WTC11 (cell line): ENCODE measurements around the gene WNK1. TPM values are rescaled to one million over a fixed set of nuclear protein-coding genes. Genes with fewer than 3 reads are reported as not detected.

Experiments
- ATAC-seq: fragments of 200-7000 bp; cut with Tn5 transposase; 2 replicates; pipeline ENCODE4 v1.10.0; 2021; ENCODE audit warnings: mild to moderate bottlenecking, moderate library complexity
- CTCF ChIA-PET: fragments of 300-600 bp; sonication (Branson Sonifier 250); formaldehyde crosslinking; loops from one replicate; lab custom pipeline; 2021; ENCODE audit warnings: antibody characterized with exemption; lab: Charles Lee
- POLR2A ChIA-PET: fragments of 350-600 bp; sonication (Branson Sonifier 250); formaldehyde crosslinking; loops from one replicate; lab custom pipeline; 2021; ENCODE audit warnings: antibody characterized with exemption; lab: Charles Lee
- DNase-seq: peaks from one replicate; pipeline ENCODE4 v3.0.0; 2021; ENCODE audit warnings: low spot score
- H3K27ac Mint-ChIP-seq: 2 replicates; pipeline ENCODE4 v1.8.0; 2021; ENCODE audit warnings: mixed read lengths
- H3K27me3 Mint-ChIP-seq: 2 replicates; pipeline ENCODE4 v1.8.0; 2021; ENCODE audit warnings: low read depth, mild to moderate bottlenecking, moderate library complexity, mixed read lengths
- H3K36me3 Mint-ChIP-seq: 2 replicates; pipeline ENCODE4 v1.8.0; 2021; ENCODE audit warnings: mixed read lengths
- H3K4me1 Mint-ChIP-seq: 2 replicates; pipeline ENCODE4 v1.8.0; 2022; ENCODE audit warnings: mixed read lengths
- H3K4me3 Mint-ChIP-seq: 2 replicates; pipeline ENCODE4 v1.8.0; 2021; ENCODE audit warnings: mild to moderate bottlenecking, moderate library complexity, mixed read lengths
- H3K9me3 Mint-ChIP-seq: 2 replicates; pipeline ENCODE4 v1.8.0; 2021; ENCODE audit warnings: mixed read lengths
- AFF4 ChIP-seq: sonication (generic); formaldehyde crosslinking; IDR thresholded peaks from 2 replicates; pipeline ENCODE4 v1.8.1; 2023; ENCODE audit warnings: mild to moderate bottlenecking, missing genetic modification reagents, borderline replicate concordance
- ATF2 ChIP-seq: sonication (generic); formaldehyde crosslinking; IDR thresholded peaks from 2 replicates; pipeline ENCODE4 v1.8.1; 2022; ENCODE audit warnings: low read depth, missing genetic modification reagents, borderline replicate concordance
- ATF3 ChIP-seq: sonication (generic); formaldehyde crosslinking; conservative IDR thresholded peaks from 2 replicates; pipeline ENCODE4 v1.8.1; 2022; ENCODE audit warnings: mild to moderate bottlenecking, missing genetic modification reagents
- CTCF ChIP-seq: fragments of 200-600 bp; IDR thresholded peaks from 2 replicates; pipeline ENCODE4 v1.8.0; 2022; ENCODE audit warnings: antibody characterized with exemption
- EMX1 ChIP-seq: fragments of 250-450 bp; sonication (Bioruptor Pico); IDR thresholded peaks from 2 replicates; pipeline ENCODE4 v1.8.0; 2021; ENCODE audit warnings: mild to moderate bottlenecking
- ETV6 ChIP-seq: sonication (generic); formaldehyde crosslinking; IDR thresholded peaks from 2 replicates; pipeline ENCODE4 v1.8.1; 2022; ENCODE audit warnings: mild to moderate bottlenecking, missing genetic modification reagents
- FOXK1 ChIP-seq: sonication (generic); formaldehyde crosslinking; IDR thresholded peaks from 2 replicates; pipeline ENCODE4 v1.8.0; 2022; ENCODE audit warnings: mild to moderate bottlenecking, moderate library complexity, missing genetic modification reagents
- GRHL2 ChIP-seq: fragments of 250-450 bp; sonication (Bioruptor Pico); IDR thresholded peaks from 2 replicates; pipeline ENCODE4 v1.8.0; 2022; ENCODE audit warnings: mild to moderate bottlenecking, moderate library complexity; ENCODE audit not compliant: insufficient replicate concordance, severe bottlenecking
- IRF2 ChIP-seq: sonication (generic); formaldehyde crosslinking; IDR thresholded peaks from 2 replicates; pipeline ENCODE4 v1.8.0; 2022; ENCODE audit warnings: low read depth, missing genetic modification reagents, borderline replicate concordance
- MLX ChIP-seq: sonication (generic); formaldehyde crosslinking; IDR thresholded peaks from 2 replicates; pipeline ENCODE4 v1.8.1; 2023; ENCODE audit warnings: mild to moderate bottlenecking, missing genetic modification reagents, moderate library complexity
- NFE2L1 ChIP-seq: sonication (generic); formaldehyde crosslinking; IDR thresholded peaks from 2 replicates; pipeline ENCODE4 v1.8.1; 2023; ENCODE audit warnings: missing genetic modification reagents
- NFYB ChIP-seq: sonication (generic); formaldehyde crosslinking; conservative IDR thresholded peaks from 2 replicates; pipeline ENCODE4 v1.8.0; 2022; ENCODE audit warnings: low read depth, missing genetic modification reagents
- NR3C1 ChIP-seq: sonication (generic); formaldehyde crosslinking; conservative IDR thresholded peaks from 2 replicates; pipeline ENCODE4 v1.8.1; 2023; ENCODE audit warnings: low read depth, mild to moderate bottlenecking, missing genetic modification reagents
- OVOL2 ChIP-seq: fragments of 250-450 bp; sonication (Bioruptor Pico); IDR thresholded peaks from 2 replicates; pipeline ENCODE4 v1.9.0; 2021; ENCODE audit warnings: mild to moderate bottlenecking, borderline replicate concordance
- SP1 ChIP-seq: sonication (generic); formaldehyde crosslinking; conservative IDR thresholded peaks from 2 replicates; pipeline ENCODE4 v1.8.1; 2022; ENCODE audit warnings: missing genetic modification reagents
- TCF7 ChIP-seq: sonication (generic); formaldehyde crosslinking; IDR thresholded peaks from 2 replicates; pipeline ENCODE4 v1.8.0; 2022; ENCODE audit warnings: mild to moderate bottlenecking, low read depth, missing genetic modification reagents, moderate library complexity
- TEAD4 ChIP-seq: sonication (generic); formaldehyde crosslinking; IDR thresholded peaks from 2 replicates; pipeline ENCODE4 v1.8.0; 2022; ENCODE audit warnings: mild to moderate bottlenecking, missing genetic modification reagents
- TP53 ChIP-seq: sonication (generic); formaldehyde crosslinking; IDR thresholded peaks from 2 replicates; pipeline ENCODE4 v1.8.1; 2023; ENCODE audit warnings: mild to moderate bottlenecking, missing genetic modification reagents
- USF2 ChIP-seq: sonication (generic); formaldehyde crosslinking; IDR thresholded peaks from 2 replicates; pipeline ENCODE4 v1.8.1; 2023; ENCODE audit warnings: mild to moderate bottlenecking, missing genetic modification reagents, moderate library complexity
- ZNF121 ChIP-seq: sonication (generic); formaldehyde crosslinking; IDR thresholded peaks from 2 replicates; pipeline ENCODE4 v1.8.0; 2023; ENCODE audit warnings: missing genetic modification reagents
- ZNF219 ChIP-seq: sonication (generic); formaldehyde crosslinking; IDR thresholded peaks from 2 replicates; pipeline ENCODE4 v1.8.0; 2023; ENCODE audit warnings: missing genetic modification reagents, mild to moderate bottlenecking, borderline replicate concordance
- ZNF317 ChIP-seq: sonication (generic); formaldehyde crosslinking; IDR thresholded peaks from 2 replicates; pipeline ENCODE4 v1.8.1; 2023; ENCODE audit warnings: low read depth, mild to moderate bottlenecking, moderate library complexity, missing genetic modification reagents, borderline replicate concordance
- ZNF416 ChIP-seq: fragments of 250-450 bp; sonication (Bioruptor Pico); IDR thresholded peaks from 2 replicates; pipeline ENCODE4 v1.9.0; 2021; ENCODE audit warnings: mild to moderate bottlenecking, inconsistent platforms
- total RNA-seq: library from RNA; stranded (reverse); gene quantifications from 3 replicates; pipeline ENCODE4 v1.2.3, GENCODE V29; 2021

Gene WNK1
- total RNA-seq, 1 experiment from 2014 or later: 118 TPM

- TF ChIP-seq ETV6 (CRISPR knock-in tag) (no peak), MLX (CRISPR knock-in tag) (no peak), EMX1 (no peak)
- TF ChIP-seq, all 79 proteins: peak for 0
Measured at GRCh38 chr12:954741-955140, 202.4 kb downstream of the WNK1 start (continued).

GRCh38 chr12:955939-956338, 203.6 kb downstream of the WNK1 start:
- CTCF ChIA-PET: no interaction called here
- Mint-ChIP-seq H3K4me3 (no peak overlapping the region), H3K27ac (no peak overlapping the region), H3K27me3 (no peaks in the 10 kb centered on the region), H3K9me3 (no peaks in the 10 kb centered on the region; the same call in 1 of the 2 replicates), H3K36me3 (no peaks in the 10 kb centered on the region), H3K4me1 (peaks cover 14% of the 10 kb centered on the region; the same call in 1 of the 2 replicates)
- TF ChIP-seq IRF2: no peak
- peak; percentile 57 for TF ChIP-seq NFYB (CRISPR knock-in tag)
- TF ChIP-seq USF2 (CRISPR knock-in tag): peak; percentile 32; the same call in 1 of the 2 replicates
- TF ChIP-seq TCF7: no peak
- DNase-seq (no peak), ATAC-seq (no peak)
- POLR2A ChIA-PET: no interaction called here

GRCh38 chr12:958588-959123, 206.3 kb downstream of the WNK1 start:
- CTCF ChIA-PET: interaction anchor here (1.1 to 2.0 kb wide), 2 partner anchors 9 to 134 kb away, joined by 3 to 8 read pairs; partner anchors contain the start of gene RAD52
- ATAC-seq: no peak

More at GRCh38 chr12:958588-959123, 206.3 kb downstream of the WNK1 start:
- POLR2A ChIA-PET: no interaction called here
- no peak for TF ChIP-seq GRHL2 (CRISPR knock-in tag)
- TF ChIP-seq NFYB (CRISPR knock-in tag): no peak
- TF ChIP-seq ZNF416 (CRISPR knock-in tag): no peak
- TF ChIP-seq OVOL2 (CRISPR knock-in tag): no peak
- no peak for TF ChIP-seq NR3C1 (CRISPR knock-in tag)
- no peak for TF ChIP-seq TEAD4 (CRISPR knock-in tag)
- no peak for TF ChIP-seq ZNF317 (CRISPR knock-in tag)
- no peak for TF ChIP-seq TP53
- TF ChIP-seq MLX (CRISPR knock-in tag): no peak
- no peak for TF ChIP-seq SP1 (CRISPR knock-in tag)
- no peak for TF ChIP-seq CTCF
- TF ChIP-seq EMX1: no peak
- TF ChIP-seq IRF2: no peak
- TF ChIP-seq NFE2L1 (CRISPR knock-in tag): no peak
- no peak for TF ChIP-seq ATF3
- TF ChIP-seq AFF4: no peak
- no peak for TF ChIP-seq ZNF121 (CRISPR knock-in tag)
- no peak for TF ChIP-seq ATF2 (CRISPR knock-in tag)
- no peak for TF ChIP-seq FOXK1 (CRISPR knock-in tag)
- TF ChIP-seq ZNF219: no peak
- TF ChIP-seq, all 79 proteins: peak for 0
- Mint-ChIP-seq H3K27me3 (no peaks in the 10 kb centered on the region), H3K27ac (no peak overlapping the region), H3K9me3 (no peaks in the 10 kb centered on the region; the same call in 1 of the 2 replicates), H3K4me3 (no peak overlapping the region), H3K36me3 (no peaks in the 10 kb centered on the region), H3K4me1 (peaks cover 7% of the 10 kb centered on the region; the same call in 1 of the 2 replicates)
- DNase-seq: no peak
